ENCODE measurements around the gene ADAM15.

DNA sequence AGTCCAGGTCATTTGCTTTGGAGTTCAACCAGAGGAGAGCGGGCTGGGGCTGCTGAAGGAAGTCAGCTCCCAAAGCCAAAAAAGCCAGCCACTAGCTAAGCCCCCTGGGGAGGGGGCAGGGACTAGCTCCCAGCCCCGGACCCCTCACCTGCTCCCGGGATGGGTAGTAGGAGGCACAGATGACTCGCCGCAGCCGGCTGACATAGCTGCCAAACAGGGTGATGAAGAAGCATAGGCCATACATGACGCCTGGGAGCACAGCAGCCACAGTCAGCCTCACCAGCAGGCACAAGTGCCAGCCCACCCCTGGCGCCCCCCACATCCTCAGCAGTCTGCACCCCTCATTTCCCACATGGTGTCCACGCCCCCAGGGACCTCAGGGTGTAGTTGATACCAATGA is 25.0 kb upstream of the ADAM15 start:
- TF ChIP-seq, protein P1, sequence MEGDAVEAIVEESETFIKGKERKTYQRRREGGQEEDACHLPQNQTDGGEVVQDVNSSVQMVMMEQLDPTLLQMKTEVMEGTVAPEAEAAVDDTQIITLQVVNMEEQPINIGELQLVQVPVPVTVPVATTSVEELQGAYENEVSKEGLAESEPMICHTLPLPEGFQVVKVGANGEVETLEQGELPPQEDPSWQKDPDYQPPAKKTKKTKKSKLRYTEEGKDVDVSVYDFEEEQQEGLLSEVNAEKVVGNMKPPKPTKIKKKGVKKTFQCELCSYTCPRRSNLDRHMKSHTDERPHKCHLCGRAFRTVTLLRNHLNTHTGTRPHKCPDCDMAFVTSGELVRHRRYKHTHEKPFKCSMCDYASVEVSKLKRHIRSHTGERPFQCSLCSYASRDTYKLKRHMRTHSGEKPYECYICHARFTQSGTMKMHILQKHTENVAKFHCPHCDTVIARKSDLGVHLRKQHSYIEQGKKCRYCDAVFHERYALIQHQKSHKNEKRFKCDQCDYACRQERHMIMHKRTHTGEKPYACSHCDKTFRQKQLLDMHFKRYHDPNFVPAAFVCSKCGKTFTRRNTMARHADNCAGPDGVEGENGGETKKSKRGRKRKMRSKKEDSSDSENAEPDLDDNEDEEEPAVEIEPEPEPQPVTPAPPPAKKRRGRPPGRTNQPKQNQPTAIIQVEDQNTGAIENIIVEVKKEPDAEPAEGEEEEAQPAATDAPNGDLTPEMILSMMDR (IDR thresholded peaks at IDR 0.05; ENCODE audit: low read depth, low read length, missing input control): no peak
- TF ChIP-seq RAD21 (IDR thresholded peaks at IDR 0.05): no peak
